Transverse colon (tissue), 4 donors: ENCODE measurements around the gene ATXN7L3B. TPM values are rescaled to one million over a fixed set of nuclear protein-coding genes. Genes with fewer than 3 reads are reported as not detected.

Experiments
- DNase-seq: peaks from one replicate; pipeline ENCODE4 v3.0.0-alpha.2; 2019
- H3K27ac ChIP-seq, 4 donors: fragments of 200-600 bp; sonication (generic); 2 replicates each; pipeline ENCODE4 v1.5.1; 2016 to 2018; ENCODE audit warnings: inconsistent platforms in 4 of 4
- H3K27me3 ChIP-seq: fragments of 200-600 bp; sonication (generic); 2 replicates; pipeline ENCODE4 v1.5.1; 2017; ENCODE audit warnings: inconsistent platforms
- H3K36me3 ChIP-seq, 4 donors: fragments of 200-600 bp; sonication (generic); 2 replicates each; pipeline ENCODE4 v1.5.1; 2017 to 2019; ENCODE audit warnings: inconsistent platforms in 4 of 4
- H3K4me1 ChIP-seq, 4 donors: fragments of 200-600 bp; sonication (generic); 2 replicates each; pipeline ENCODE4 v1.5.1; 2017 to 2020; ENCODE audit warnings: inconsistent platforms in 4 of 4
- H3K4me3 ChIP-seq, 4 donors: fragments of 200-600 bp; sonication (generic); 1 replicate in 1 of 4; 2 replicates in 3 of 4; pipeline versions ENCODE4 v1.5.1 to v1.6.1; 2017 to 2019; ENCODE audit warnings: inconsistent platforms in 4 of 4
- H3K9me3 ChIP-seq, 2 donors: fragments of 200-600 bp; sonication (generic); 2 replicates each; pipeline ENCODE4 v1.5.1; 2017 to 2019; ENCODE audit warnings: inconsistent platforms in 2 of 2
- CTCF ChIP-seq, 5 experiments: fragments of 200-600 bp in 3 of 5; fragments of 450-650 bp in 2 of 5; sonication (generic) in 3 of 5; IDR thresholded peaks; 1 replicate in 2 of 5; 2 replicates in 3 of 5; pipeline ENCODE4 v1.5.1; 2016 to 2017; ENCODE audit warnings: antibody characterized with exemption in 5 of 5, inconsistent platforms in 3 of 5, mild to moderate bottlenecking in 2 of 5, moderate library complexity in 1 of 5
- EP300 ChIP-seq: sonication (generic); formaldehyde crosslinking; IDR thresholded peaks from one replicate; pipeline ENCODE4 v1.6.1; 2017; ENCODE audit warnings: antibody characterized with exemption, low read depth
- POLR2A ChIP-seq: fragments of 450-650 bp; IDR thresholded peaks from one replicate; pipeline ENCODE4 v1.6.1; 2016; ENCODE audit warnings: antibody characterized with exemption, mild to moderate bottlenecking, moderate library complexity
- POLR2AphosphoS5 ChIP-seq, 3 donors: sonication (generic); formaldehyde crosslinking; IDR thresholded peaks; one replicate each; pipeline ENCODE4 v1.6.1; 2016; ENCODE audit warnings: antibody characterized with exemption in 3 of 3
- WGBS, 2 donors: methylation state at CpG; one replicate each; pipeline ENCODE4 v1.1.5; 2018; ENCODE audit warnings: low coverage in 1 of 2; 5-methylcytosine and 5-hydroxymethylcytosine counted together
- in situ Hi-C, 4 donors: fragments of 200-750 bp; cut with MboI; loops; one replicate each; pipeline versions ENCODE4 v1.15.0 to v1.15.1; 2017; ENCODE audit warnings: low sequenced_read_pairs in 3 of 4, low pct_ligation_motif_present in 1 of 4, low pct_unique_long_range_greater_than_20kb in 1 of 4
- intact Hi-C: fragments of 100-400 bp; cut with DNase I; formaldehyde crosslinking; loops from one replicate; pipeline ENCODE4 v1.15.1; 2023; ENCODE audit warnings: low total_unique reads
- total RNA-seq, 4 donors: library from RNA; depleted of rRNA; stranded (reverse); fragments of >200 nt; gene quantifications; one replicate each; pipeline ENCODE4 v1.1.0, GENCODE V29; 2016

ATXN7L3B gene
- total RNA-seq, 4 donors from 2014 or later = 7.9 to 23.6 (median 21.2) TPM

- 63 to 80% methylated on average over 1 of the region's 1 CpG for WGBS, 2 donors
- no peak for DNase-seq
- H3K4me1 ChIP-seq = no peaks in the 10 kb centered on the region
- no peaks in the 10 kb centered on the region for H3K27me3 ChIP-seq
- H3K9me3 ChIP-seq = no peaks in the 10 kb centered on the region
- TF ChIP-seq POLR2A (no peak), CTCF (IDR thresholded peaks at IDR 0.05) (no peak), POLR2AphosphoS5 (IDR thresholded peaks at IDR 0.05) (no peak), EP300 (no peak)
- in situ Hi-C loops (no loop called here), intact Hi-C loops (no loop called here)
- no peak overlapping the region for H3K27ac ChIP-seq
- H3K36me3 ChIP-seq = no peaks in the 10 kb centered on the region
- H3K4me3 ChIP-seq = no peak overlapping the region
These were observed 41.8 kb downstream of the ATXN7L3B start for GRCh38 chr12:74579446-74579845.

- TF ChIP-seq POLR2A (no peak), EP300 (no peak), POLR2AphosphoS5 (IDR thresholded peaks at IDR 0.05) (no peak), CTCF (IDR thresholded peaks at IDR 0.05) (no peak)
- no peak overlapping the region for H3K27ac ChIP-seq
- no peak for DNase-seq
- H3K9me3 ChIP-seq = no peaks in the 10 kb centered on the region
- 45 to 53% methylated on average over 1 of the region's 1 CpG for WGBS, 2 donors
- in situ Hi-C loops (no loop called here), intact Hi-C loops (no loop called here)
- H3K36me3 ChIP-seq = no peaks in the 10 kb centered on the region
- H3K4me3 ChIP-seq = no peak overlapping the region
- no peaks in the 10 kb centered on the region for H3K4me1 ChIP-seq
- H3K27me3 ChIP-seq = no peaks in the 10 kb centered on the region
These were observed 42.3 kb downstream of the ATXN7L3B start for GRCh38 chr12:74579981-74580380.

- TF ChIP-seq POLR2A (no peak), CTCF (IDR thresholded peaks at IDR 0.05) (no peak), POLR2AphosphoS5 (IDR thresholded peaks at IDR 0.05) (no peak), EP300 (no peak)
- in situ Hi-C loops (no loop called here), intact Hi-C loops (no loop called here)
- H3K27me3 ChIP-seq = no peaks in the 10 kb centered on the region
- H3K4me1 ChIP-seq = no peaks in the 10 kb centered on the region
- H3K9me3 ChIP-seq = no peaks in the 10 kb centered on the region
- WGBS, 2 donors = 34 to 50% methylated on average over 2 of the region's 2 CpGs
- no peak overlapping the region for H3K4me3 ChIP-seq
- no peak for DNase-seq
- no peak overlapping the region for H3K27ac ChIP-seq
- H3K36me3 ChIP-seq = no peaks in the 10 kb centered on the region
These were observed 43.8 kb downstream of the ATXN7L3B start for GRCh38 chr12:74581439-74581838.

- Histone ChIP-seq H3K4me1 (no peaks in the 10 kb centered on the region), H3K9me3 (no peaks in the 10 kb centered on the region), H3K27me3 (no peaks in the 10 kb centered on the region), H3K36me3 (no peaks in the 10 kb centered on the region), H3K4me3 (no peak overlapping the region), H3K27ac (no peak overlapping the region)
- 17 to 60% methylated on average over 1 to 3 of the region's 3 CpGs for WGBS, 2 donors
- DNase-seq = no peak
- intact Hi-C loops (no loop called here), in situ Hi-C loops (no loop called here)
- no peak for TF ChIP-seq POLR2A
- TF ChIP-seq EP300 = no peak
- TF ChIP-seq POLR2AphosphoS5 (IDR thresholded peaks at IDR 0.05) = no peak
- no peak for TF ChIP-seq CTCF (IDR thresholded peaks at IDR 0.05)
These were observed 46.9 kb downstream of the ATXN7L3B start for GRCh38 chr12:74584483-74585062.
